Cardiac fibroblast (primary cell): ENCODE results near the gene KCNK7.

Experiments
- DNase-seq, 2 donors: peaks; one replicate each; pipeline versions ENCODE4 v3.0.0 to v3.0.0-alpha.2; 2010; ENCODE audit warnings: low read depth in 2 of 2
- H3K4me3 ChIP-seq, 2 donors: replicated peaks in 1 of 2; 1 replicate in 1 of 2; 2 replicates in 1 of 2; pipeline ENCODE4 v1.5.1; 2011; ENCODE audit warnings: low read depth in 2 of 2, low read length in 2 of 2, mild to moderate bottlenecking in 2 of 2, moderate library complexity in 1 of 2
- TF ChIP-seq, protein P1 (sequence below): IDR thresholded peaks from one replicate; pipeline ENCODE4 v1.5.1; 2011; ENCODE audit warnings: low read depth, mild to moderate bottlenecking, low read length, inconsistent platforms

Gene KCNK7

DNA sequence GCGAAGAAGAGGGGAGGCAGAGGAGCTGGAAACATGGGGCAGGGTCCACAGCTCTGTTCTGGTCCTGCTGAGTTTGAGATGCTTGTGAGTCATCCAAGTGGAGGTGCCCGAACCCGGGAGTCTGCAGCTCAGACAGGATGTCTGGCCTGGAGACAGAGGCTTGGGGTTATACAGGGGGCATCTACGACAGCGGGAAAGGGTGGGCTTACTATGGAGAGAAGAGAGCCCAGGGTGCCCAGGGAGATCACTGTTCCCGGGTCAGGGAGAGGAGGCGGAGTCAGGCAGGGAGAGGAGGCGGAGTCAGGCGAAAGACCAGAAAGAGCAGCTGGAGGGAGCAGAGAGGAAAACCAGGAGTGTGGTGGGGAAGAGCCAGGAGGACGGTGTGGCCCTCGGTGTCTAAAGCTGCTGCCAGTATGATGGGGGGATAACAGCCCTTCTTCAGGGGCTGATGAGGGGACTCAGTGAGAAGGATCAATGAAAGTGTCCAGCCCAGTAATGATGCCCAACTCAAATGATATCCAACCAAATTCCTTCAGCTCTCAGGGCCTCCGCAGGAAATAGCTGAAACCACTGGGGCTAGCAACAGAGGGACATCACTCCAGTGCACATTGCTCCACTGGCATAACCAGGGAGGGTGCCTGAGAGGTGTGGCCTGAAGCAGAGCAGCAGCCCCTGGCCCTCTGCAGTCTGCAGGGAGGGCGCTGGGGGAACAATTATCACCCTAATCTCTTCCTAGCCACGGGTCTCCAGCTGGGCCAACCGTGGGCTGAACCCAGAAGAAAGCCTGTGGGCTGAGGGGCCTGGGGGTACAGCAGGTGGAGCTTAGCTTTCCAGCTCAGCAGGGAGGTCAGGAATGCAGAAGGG is 34.8 kb downstream of the KCNK7 start:
- H3K4me3 ChIP-seq: no peak overlapping the region
- TF ChIP-seq, protein P1, sequence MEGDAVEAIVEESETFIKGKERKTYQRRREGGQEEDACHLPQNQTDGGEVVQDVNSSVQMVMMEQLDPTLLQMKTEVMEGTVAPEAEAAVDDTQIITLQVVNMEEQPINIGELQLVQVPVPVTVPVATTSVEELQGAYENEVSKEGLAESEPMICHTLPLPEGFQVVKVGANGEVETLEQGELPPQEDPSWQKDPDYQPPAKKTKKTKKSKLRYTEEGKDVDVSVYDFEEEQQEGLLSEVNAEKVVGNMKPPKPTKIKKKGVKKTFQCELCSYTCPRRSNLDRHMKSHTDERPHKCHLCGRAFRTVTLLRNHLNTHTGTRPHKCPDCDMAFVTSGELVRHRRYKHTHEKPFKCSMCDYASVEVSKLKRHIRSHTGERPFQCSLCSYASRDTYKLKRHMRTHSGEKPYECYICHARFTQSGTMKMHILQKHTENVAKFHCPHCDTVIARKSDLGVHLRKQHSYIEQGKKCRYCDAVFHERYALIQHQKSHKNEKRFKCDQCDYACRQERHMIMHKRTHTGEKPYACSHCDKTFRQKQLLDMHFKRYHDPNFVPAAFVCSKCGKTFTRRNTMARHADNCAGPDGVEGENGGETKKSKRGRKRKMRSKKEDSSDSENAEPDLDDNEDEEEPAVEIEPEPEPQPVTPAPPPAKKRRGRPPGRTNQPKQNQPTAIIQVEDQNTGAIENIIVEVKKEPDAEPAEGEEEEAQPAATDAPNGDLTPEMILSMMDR: no peak
- peak; percentile 63 to 76 for DNase-seq

DNA sequence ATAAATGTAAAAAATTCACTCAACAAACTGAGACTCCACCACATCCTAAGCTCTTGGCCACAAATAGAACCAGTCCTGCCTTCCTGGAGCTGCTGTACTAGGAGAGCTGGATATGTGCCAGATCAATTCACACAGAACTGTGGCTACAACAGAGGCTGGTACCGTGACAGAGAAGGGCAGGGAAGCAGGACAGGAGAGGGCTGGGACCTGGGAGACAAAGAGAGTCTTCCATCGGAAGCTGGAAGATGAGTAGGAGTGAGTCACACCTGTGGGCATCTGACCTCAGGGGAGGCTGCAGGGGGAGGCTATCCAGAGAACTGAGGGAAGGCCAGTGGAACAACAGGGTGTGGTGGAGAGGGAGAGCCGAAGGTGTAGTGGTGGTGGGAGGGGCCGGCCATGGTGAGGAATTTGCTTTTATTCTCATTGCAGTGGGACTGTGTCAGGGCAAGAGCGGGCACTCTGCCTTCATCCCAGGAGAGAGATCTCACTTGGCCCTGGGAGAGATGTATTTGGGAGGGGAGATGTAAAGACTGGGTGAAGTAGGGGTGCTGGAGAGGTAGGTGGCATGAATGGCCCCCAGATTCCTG is 35.6 kb downstream of the KCNK7 start:
- no peak overlapping the region for H3K4me3 ChIP-seq
- TF ChIP-seq, protein P1: no peak
- peak; percentile 59 to 67 for DNase-seq

DNA sequence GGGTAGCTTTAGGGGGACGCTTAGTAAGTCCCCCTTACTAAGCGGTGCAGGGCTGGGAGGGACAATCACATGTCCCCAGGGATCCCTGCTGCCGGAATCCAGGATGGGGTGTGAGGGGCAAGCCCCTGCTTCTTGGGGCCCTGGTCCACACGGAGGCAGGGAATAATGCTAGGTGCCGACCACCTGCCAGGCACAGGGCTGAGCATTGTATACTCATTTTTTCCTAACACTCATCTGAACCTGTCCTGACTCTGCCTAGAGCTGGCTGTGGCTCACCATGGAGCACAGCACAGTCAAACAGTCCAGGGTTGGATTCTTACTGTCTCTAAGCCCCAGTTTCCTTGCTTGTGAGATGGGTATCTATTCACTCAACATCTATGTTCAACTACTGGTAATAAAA is 36.1 kb downstream of the KCNK7 start:
- DNase-seq: no peak

DNA sequence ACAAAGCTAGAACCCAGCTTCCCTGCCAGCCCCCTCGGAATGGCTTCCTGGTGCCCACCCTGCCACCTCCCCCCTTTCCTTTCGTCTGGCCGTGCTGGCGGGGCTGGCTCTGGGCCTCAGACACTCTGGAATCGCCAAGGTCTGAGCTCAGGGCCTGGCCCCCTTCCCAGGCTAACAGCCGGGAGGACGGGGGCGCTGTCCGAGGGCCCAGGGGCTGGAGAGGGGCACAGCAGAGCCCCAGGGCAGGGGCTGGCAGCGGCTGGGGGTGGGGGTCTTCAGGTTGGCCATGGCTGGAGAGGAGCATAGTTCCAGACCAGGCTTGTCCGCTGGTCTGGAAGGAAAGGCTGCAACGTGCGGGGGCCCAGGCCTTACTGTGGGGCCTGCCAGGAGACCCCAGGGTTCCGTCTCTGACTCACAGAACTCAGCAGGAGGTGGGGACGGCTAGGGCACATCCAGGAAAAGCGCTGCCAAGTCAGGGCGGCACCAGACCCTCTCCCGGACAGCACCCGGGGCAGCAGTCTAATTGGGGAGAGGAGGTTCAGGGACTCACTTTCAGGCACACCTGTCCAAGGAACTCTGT is 36.6 kb downstream of the KCNK7 start:
- TF ChIP-seq, protein P1: no peak
- peak overlapping the region in 1 of 2 donors; percentile 15 for H3K4me3 ChIP-seq
- DNase-seq: peak; percentile 36 to 71

More for the DNA sequence above, 36.1 kb downstream of the KCNK7 start:
- H3K4me3 ChIP-seq: no peak overlapping the region
- TF ChIP-seq, protein P1: no peak

DNA sequence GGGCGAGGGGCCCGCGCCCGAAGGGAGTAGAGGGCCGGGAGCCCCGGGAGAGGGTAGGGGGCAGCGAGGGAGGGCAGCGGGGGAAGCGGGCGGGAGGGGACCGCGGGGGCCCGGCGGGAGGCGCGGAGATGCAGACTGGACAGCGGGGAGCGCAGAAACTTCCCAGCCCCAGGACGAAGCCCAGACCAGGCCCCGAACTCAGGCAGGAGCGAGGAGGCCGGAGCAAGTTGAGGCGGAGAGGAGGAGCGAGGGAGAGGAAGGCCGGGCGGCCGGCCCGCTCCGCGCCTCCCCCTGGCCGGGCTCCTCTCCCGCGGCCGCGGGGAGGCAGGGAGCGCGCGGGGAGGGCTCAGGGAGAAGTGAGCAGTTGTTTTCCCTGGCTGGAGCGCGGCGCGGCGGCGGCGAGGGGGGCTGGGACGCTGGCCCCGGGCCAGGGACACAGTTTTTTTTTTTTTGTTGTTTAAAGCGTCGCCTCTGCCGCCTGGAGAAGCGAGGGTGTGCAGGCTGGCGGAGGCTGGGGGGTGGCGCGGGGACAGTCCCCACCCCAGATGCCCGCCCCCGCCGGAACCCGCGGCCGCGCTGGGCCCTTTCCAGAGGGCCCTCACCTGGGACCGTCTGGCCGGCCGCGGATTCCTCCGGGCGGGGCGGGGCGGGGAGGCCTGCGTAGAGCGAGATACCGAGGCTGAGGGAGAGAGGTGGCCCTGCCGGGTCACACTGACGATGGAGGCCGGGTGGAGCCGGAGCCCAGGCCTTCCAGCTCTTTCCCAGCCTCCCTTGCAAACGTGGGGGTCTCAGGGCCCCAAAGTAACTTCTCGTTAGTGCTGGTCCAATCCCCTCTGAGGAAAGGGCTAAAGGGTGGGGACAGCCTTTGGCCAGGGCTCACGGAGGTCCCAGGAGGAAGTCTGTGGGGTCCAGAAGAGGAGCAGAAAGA is 37.3 kb downstream of the KCNK7 start, which contains the start of gene LTBP3:
Gene LTBP3 (minus strand): TSS at position 358 of the 928 bp plus-strand sequence. CDS start 400 bp downstream, outside the sequence.
- peak within 1 kb of the TSS; percentile 58 to 61 for H3K4me3 ChIP-seq
- TF ChIP-seq, protein P1: no peak
- peak; percentile 79 to 92 for DNase-seq
